DMS53 treated with DMSO at 0.1 percent for 48 hours (cell line): Measurements from ENCODE around the gene NFYC.

ENCODE experiments used
- DNase-seq: peaks from one replicate; lab custom pipeline; 2025; ENCODE audit not compliant: unreplicated experiment; lab: John Stamatoyannopoulos, UW

The NFYC gene

GRCh38 chr1:40734882-40735628, 43.6 kb downstream of the NFYC start:
- no peak for DNase-seq

DNA sequence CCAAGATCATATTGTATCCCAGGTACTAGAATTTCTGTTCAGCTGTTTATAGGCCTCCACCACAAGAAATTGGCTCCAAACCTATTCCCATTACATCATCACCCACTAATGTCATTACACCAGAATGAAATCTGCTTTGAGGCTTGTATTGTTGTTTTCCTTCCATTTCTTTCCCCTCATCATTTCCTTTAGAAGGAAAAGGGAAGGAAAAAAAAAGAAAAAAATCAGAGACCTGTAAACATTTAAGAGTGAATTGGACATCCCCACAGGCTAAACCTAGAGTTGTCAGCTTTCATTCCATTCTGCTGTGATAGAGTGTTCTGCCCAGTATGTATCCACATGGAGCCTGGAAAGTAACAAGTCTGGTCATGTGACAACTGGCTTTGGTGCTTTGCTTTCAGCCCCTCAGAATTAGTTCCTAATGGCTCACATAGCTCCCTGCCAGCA, 44.6 kb downstream of the NFYC start:
- no peak for DNase-seq

DNA sequence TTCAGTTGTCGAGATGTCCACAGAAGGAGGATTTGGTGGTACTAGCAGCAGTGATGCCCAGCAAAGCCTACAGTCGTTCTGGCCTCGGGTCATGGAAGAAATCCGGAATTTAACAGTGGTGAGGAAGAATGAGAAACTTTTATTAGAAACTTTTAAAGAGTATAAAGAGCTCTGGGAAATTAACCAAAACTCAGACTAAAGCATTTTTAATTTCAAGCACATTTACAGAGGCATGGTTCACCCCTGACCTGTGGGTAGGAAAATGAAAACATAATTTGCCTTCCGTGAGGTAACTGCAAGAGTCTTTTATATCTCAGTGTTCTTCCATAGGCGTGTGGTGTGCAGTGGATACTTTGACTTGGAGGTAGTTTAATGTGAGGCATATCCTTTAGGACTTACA, 47.3 kb downstream of the NFYC start:
- DNase-seq: no peak

- no peak for DNase-seq
Measured at GRCh38 chr1:40739455-40740008, 48.0 kb downstream of the NFYC start.

DNA sequence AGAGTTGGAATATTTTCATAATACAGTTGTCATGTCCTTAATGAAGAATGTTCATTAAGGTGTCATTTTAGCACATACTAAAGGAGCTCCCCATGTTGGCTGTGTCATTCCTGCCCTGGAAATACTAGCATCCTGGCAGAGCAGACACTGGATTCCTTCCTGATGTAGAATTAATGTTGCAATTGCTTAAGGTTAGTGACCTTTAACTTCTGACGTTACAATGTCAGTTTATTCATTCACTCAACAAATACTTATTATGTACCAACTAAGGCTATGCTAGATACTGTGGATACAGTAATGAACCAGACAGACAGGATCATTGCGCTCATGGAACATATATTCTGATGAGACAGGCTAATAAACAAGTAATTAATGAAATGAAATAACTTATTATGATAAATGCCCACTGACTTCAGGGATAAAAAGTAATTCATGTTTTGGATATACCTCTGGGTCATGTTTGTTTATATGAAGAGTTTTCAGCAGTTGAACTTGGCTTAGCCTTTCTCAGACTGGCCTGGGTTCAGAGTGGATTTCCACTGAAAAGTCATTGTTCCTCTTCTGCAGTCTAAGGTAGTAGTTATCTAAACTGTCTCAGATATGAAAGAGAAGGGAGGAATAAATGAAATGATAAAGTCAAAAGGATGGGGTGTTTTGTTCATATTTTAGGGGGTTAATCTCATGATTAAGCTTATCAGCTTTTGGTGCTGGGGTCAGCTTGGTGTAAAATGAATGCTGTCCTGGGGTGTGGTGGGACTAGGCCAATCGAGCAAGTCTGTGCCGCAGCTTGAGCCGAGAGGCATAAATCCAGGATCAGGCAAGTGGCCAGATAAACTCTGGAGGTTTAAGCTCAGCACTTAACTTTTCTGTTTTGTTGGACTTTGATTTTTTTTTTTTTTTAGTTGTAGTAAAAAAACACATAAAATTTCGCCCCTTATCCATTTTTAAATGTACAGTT, 48.8 kb downstream of the NFYC start:
- DNase-seq: no peak

GRCh38 chr1:40740997-40741736, 49.7 kb downstream of the NFYC start:
- DNase-seq: no peak

- DNase-seq: no peak
Measured at GRCh38 chr1:40742363-40743061, 51.0 kb downstream of the NFYC start.

DNA sequence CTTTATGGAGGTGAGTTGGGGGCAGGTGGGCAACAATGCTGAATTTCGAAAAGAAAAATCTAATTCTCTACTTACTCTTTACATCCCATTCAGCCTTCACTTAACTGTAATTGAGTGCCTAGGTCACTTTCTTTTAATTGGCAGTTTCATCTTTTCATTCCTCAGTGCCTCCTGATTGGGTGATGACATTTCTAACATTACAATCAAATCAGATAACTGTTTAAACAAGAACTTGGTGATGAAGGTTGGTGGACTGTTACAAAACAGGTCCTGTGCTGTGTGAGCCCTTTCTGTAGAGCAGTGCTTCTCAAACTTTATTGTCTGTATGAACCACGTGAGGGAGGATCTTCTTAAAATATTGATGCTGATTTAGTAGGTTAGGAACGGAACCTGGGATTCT, 51.9 kb downstream of the NFYC start:
- DNase-seq: no peak

DNA sequence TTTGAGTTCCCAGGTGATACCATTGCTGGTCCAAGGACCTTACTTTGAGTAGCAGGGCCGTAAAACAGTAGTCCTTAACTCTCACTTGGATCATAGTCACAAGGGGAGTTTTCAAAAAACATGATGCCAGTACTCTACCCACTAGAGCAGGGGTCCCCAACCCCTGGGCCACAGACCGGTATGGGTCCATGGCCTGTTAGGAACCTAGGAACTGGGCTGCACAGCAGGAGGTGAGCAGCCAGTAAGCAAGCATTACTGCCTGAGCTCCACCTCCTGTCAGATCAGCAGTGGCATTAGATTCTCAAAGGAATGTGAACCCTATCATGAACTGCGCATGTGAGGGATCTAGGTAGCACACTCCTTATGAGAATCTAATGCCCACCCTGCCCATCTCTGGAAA, 52.4 kb downstream of the NFYC start:
- DNase-seq: no peak

GRCh38 chr1:40745176-40745575, 53.7 kb downstream of the NFYC start:
- DNase-seq: no peak

DNA sequence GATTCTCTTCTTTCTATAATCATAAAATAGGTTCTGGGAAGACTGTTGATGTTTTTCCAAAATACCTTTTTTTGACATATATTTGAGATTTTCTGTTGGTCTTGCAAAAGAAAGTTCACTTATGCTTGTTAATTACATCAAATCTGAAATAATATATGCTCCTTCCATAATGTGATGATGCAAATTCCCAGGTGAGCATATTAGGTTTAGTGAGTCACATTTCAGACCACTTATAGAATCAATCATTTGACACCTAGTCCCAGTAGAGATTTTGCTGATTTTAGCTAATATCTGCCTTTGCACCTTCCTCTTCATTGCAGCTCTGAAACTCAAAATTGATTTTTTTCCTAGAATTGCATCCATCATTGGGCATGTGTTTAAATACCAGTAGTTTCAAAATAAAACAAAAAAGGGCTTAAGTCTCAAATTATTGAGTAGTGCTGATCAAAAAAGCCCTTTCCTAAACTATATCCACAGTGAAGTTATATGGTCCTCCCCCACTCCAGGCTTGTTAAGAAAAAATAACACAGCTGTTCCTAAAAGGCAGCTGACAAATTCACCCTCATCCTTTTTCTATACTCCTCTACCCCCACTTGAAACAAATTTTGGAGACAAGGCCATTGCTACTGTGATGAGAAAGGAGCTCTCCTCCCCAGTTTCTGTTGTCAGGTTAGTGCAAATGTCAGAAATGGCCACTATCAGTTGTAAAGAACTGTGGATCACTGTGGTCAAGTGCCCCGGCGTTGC, 55.0 kb downstream of the NFYC start:
- no peak for DNase-seq

GRCh38 chr1:40748841-40749718, 57.6 kb downstream of the NFYC start:
- DNase-seq: no peak

GRCh38 chr1:40749817-40750216, 58.3 kb downstream of the NFYC start:
- DNase-seq: peak; percentile 20

DNA sequence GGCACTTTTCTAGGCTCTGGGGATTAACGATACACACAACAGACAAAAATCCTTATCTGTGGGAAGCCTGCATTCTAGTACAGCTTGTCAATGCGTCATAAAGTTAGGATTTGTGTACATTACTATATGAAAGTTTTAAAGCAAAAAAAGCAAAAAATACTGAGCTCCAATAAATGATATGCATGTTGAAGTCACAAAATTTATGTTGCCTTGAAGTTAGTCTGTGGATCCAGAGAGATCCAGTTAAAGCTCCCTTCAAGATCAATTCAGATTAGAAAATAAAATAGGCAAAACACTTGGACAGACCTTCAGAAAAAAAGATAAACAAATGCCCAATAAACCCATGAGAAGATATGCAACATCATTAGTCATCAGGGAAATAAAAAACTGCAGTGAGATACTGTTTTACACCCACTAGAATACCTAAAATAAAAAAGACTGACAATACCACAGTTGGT, 59.0 kb downstream of the NFYC start:
- DNase-seq: no peak

DNA sequence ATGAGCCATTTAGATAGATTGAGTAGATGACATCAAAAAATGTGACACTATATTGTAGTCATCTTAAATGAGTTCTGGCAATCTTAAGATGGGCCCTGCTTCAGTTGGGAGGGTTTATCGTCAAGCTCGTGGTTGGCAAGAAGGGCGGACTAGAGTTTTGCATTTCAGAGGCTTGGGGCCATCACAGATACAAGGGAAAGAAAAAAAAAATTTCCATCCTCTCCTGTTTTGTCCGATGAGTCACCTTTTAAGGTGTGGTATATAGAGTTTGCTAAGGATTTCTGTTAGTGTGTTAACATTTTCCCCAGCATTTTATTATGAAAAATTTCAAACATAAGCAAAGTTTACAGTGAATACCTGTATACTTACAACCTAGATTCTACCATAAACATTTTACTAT, 60.3 kb downstream of the NFYC start:
- no peak for DNase-seq

DNA sequence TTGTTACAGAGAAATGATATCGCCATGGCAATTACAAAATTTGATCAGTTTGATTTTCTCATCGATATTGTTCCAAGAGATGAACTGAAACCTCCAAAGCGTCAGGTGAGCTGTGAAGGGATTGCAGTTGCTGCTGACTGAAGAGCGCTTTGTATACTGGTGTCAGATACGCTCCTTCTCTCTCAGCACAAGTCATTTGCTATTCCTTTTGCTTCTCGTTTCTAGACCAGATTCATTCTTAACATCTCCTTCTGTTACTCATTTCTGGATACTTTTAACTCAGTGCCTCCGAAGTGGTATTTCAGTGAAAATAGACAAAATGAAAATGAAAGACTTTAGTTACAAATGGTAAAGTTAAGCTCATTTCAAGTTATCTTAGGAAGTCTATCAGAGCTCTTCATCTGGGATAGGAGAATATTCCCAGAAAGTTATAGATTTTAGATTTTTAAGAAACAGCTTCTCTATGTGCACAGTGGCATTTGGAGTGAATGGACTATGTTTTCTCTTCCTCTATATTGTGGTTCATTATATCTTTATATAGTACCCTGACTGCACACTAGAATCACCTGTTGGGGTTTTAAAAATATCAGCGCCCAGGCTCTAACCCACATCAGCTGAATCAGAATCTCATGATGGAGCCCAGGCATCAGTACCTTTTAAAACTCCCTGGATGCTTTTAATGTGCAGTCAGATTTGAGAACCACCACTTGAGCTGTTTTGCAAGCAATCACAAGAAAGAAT, 61.8 kb downstream of the NFYC start:
- DNase-seq: no peak

GRCh38 chr1:40754201-40754600, 62.7 kb downstream of the NFYC start:
- DNase-seq: no peak

GRCh38 chr1:40755067-40755466, 63.6 kb downstream of the NFYC start:
- DNase-seq: no peak
